ENCODE measurements around the gene LRP1B.

DNA sequence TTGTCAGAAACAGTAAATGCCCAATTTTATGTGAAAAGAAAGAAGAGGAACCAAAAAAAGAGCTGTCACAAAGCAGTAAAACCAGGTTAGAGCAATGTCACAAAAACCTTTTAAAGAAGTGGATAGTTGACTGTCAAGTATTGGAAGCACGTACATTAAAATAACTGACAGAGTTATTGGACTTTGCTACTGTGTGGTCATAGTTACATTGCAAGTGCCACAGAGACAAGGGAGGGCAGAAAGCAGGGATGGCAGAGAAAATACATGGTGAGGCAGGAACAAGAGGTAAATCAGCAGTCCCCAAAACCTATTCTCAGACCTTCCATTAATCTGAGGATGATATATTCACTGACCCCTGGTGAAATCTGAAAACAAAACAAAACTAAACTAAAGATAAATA is 116.3 kb downstream of the LRP1B start:
- TF ChIP-seq POLR2A (IDR thresholded peaks at IDR 0.05; ENCODE audit: low read depth, low read length) = no peak
- TF ChIP-seq POLR2AphosphoS5 (IDR thresholded peaks at IDR 0.05; ENCODE audit: low read depth, low read length) = no peak
- no peak for TF ChIP-seq TAF1 (IDR thresholded peaks at IDR 0.05; ENCODE audit: borderline replicate concordance, low read depth, low read length)
